Lower leg skin (tissue), 4 donors: ENCODE data around the gene PIP5KL1. TPM values are rescaled to one million over a fixed set of nuclear protein-coding genes. Genes with fewer than 3 reads are reported as not detected.

Experiments
- DNase-seq, 2 donors: peaks; one replicate each; pipeline ENCODE4 v3.0.0-alpha.2; 2019; ENCODE audit warnings: low spot score in 2 of 2
- H3K4me3 ChIP-seq: fragments of 200-600 bp; sonication (generic); 2 replicates; pipeline ENCODE4 v1.5.1; 2017; ENCODE audit warnings: mild to moderate bottlenecking, low read depth; ENCODE audit not compliant: poor library complexity, severe bottlenecking
- POLR2A ChIP-seq, 2 donors: fragments of 450-650 bp; IDR thresholded peaks; one replicate each; pipeline ENCODE4 v1.6.1; 2016 to 2017; ENCODE audit warnings: antibody characterized with exemption in 2 of 2, mild to moderate bottlenecking in 1 of 2, moderate library complexity in 1 of 2
- WGBS, 2 donors: methylation state at CpG; one replicate each; pipeline ENCODE4 v1.1.5; 2018; 5-methylcytosine and 5-hydroxymethylcytosine counted together
- intact Hi-C: fragments of 100-400 bp; cut with DNase I; formaldehyde crosslinking; loops from one replicate; pipeline ENCODE4 v1.15.0; 2023; ENCODE audit warnings: low total_unique reads
- total RNA-seq, 4 donors: library from RNA; depleted of rRNA; stranded (reverse); fragments of >200 nt; gene quantifications; one replicate each; pipeline ENCODE4 v1.1.0, GENCODE V29; 2016
- TF ChIP-seq, protein P1 (sequence below), 3 donors: fragments of 450-650 bp; IDR thresholded peaks; one replicate each; pipeline ENCODE4 v1.5.1; 2016; ENCODE audit warnings: antibody characterized with exemption in 3 of 3, mild to moderate bottlenecking in 3 of 3, moderate library complexity in 2 of 3

PIP5KL1 gene
- total RNA-seq, 4 donors from 2014 or later = 4.1 to 11.3 (median 8.4) TPM

GRCh38 chr9:127977884-127978647 is 47.5 kb upstream of the PIP5KL1 start:
- H3K4me3 ChIP-seq = peak overlapping the region; percentile 10
- intact Hi-C loops = no loop called here
- TF ChIP-seq POLR2A (IDR thresholded peaks at IDR 0.05) = no peak
- TF ChIP-seq, protein P1, sequence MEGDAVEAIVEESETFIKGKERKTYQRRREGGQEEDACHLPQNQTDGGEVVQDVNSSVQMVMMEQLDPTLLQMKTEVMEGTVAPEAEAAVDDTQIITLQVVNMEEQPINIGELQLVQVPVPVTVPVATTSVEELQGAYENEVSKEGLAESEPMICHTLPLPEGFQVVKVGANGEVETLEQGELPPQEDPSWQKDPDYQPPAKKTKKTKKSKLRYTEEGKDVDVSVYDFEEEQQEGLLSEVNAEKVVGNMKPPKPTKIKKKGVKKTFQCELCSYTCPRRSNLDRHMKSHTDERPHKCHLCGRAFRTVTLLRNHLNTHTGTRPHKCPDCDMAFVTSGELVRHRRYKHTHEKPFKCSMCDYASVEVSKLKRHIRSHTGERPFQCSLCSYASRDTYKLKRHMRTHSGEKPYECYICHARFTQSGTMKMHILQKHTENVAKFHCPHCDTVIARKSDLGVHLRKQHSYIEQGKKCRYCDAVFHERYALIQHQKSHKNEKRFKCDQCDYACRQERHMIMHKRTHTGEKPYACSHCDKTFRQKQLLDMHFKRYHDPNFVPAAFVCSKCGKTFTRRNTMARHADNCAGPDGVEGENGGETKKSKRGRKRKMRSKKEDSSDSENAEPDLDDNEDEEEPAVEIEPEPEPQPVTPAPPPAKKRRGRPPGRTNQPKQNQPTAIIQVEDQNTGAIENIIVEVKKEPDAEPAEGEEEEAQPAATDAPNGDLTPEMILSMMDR (IDR thresholded peaks at IDR 0.05) = no peak
- no peak for DNase-seq
- 43 to 49% methylated on average over 12 of the region's 12 CpGs for WGBS, 2 donors

DNA sequence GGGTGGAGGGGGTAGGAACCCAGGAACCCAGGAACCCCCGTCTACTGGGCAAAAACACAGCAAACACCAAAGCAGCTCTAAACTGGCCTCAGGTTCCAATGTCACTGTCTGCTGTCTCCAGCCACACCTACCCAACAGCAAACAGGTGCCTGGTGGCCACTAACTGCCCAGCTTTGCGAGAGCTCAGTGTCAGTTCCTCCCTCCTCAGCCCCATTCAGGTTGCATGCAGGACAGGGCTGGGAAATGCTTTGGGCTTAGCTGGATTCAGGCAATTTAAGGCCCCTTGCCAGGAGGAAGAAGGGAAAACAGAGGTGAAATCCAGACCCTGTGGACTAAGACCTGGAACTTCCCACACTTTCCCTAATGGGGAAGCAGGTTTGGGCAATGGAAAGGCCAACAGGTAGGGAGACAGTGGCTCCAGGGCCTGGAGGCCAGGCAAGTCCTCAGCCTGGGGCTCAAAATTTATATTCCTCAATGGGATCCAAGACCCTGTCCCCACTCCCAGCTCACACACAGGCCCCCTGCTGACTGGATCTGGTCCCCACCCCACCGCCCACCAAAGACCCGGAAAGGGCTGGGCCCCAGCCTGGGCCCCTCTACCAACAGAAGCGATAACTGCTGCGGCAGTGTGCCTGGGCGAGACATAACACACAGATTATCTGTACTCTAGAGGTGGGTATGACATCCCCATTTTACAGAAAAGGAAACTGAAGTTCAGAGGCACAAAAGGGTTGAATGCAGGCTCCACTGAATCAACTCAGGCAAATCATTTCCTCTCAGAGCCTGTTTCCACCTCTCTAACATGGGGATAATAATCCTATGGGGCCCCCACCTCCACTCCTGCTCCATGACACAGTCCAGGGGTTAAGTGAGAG is 46.7 kb upstream of the PIP5KL1 start:
- no peak overlapping the region for H3K4me3 ChIP-seq
- TF ChIP-seq, protein P1 (IDR thresholded peaks at IDR 0.05) = no peak
- TF ChIP-seq POLR2A (IDR thresholded peaks at IDR 0.05) = no peak
- WGBS, 2 donors = 66 to 77% methylated on average over 7 of the region's 7 CpGs
- DNase-seq = no peak
- intact Hi-C loops = no loop called here

DNA sequence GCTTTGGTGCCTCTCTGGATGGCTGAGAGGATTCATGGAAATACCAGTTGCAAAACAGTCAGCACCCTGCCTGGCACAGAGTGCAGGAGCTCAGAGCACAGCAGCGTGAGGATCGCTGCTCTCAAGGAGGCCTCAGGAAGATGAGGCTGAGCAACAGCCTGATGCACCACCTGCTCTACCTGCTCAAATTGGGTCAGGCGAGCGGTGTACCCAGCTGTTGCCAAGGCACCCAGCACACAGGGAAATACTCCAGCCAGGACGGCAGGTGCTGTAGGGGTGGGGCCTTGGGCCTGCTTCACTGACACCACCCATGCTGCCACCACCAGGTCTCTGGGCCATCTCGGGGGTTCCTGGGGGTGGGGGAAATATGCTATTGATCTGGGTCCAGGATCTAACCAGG is 45.9 kb upstream of the PIP5KL1 start:
- WGBS, 2 donors = 35 to 47% methylated on average over 4 to 6 of the region's 6 CpGs
- peak in 1 of 2 donors; percentile 89 for DNase-seq
- no peak overlapping the region for H3K4me3 ChIP-seq

GRCh38 chr9:127975376-127976315 is 45.1 kb upstream of the PIP5KL1 start:
- no peak overlapping the region for H3K4me3 ChIP-seq
- 63% methylated on average over 10 of the region's 10 CpGs for WGBS, 2 donors
- intact Hi-C loops = no loop called here
- no peak for TF ChIP-seq POLR2A (IDR thresholded peaks at IDR 0.05)
- TF ChIP-seq, protein P1 (IDR thresholded peaks at IDR 0.05) = no peak
- no peak for DNase-seq

More for the DNA sequence above, 45.9 kb upstream of the PIP5KL1 start:
- TF ChIP-seq, protein P1 (IDR thresholded peaks at IDR 0.05) = no peak
- no peak for TF ChIP-seq POLR2A (IDR thresholded peaks at IDR 0.05)
- intact Hi-C loops = no loop called here

DNA sequence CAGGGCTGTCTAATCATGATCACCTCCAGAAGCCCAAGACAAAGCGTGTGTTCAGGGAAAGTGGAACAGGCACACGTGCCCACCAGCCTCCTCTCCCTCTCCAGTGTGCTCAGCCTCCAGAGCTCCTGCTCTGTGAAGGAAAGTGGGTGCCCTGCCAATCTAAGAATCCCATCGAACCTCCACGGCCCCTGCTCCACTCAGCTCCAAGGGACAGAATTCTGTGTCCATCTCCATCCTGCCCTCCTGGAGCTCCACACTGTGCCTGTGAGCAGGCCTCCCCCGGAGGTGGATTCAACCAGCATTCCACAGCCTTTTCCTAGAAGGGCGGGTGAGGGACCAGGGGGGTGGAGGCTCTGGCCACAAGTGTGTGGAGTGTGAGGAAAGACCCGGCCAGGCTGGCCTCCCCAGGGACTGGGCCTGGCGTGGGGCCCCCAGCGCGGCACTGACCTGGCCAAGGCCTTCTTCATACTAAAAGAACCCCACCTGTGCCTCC is 44.2 kb upstream of the PIP5KL1 start:
- intact Hi-C loops = no loop called here
- H3K4me3 ChIP-seq = no peak overlapping the region
- DNase-seq = peak in 1 of 2 donors; percentile 94
- TF ChIP-seq, protein P1 (IDR thresholded peaks at IDR 0.05) = no peak
- TF ChIP-seq POLR2A (IDR thresholded peaks at IDR 0.05) = no peak
- 59 to 75% methylated on average over 8 to 9 of the region's 10 CpGs for WGBS, 2 donors
